ENCODE data around the gene WIPF1.

Gene WIPF1

DNA sequence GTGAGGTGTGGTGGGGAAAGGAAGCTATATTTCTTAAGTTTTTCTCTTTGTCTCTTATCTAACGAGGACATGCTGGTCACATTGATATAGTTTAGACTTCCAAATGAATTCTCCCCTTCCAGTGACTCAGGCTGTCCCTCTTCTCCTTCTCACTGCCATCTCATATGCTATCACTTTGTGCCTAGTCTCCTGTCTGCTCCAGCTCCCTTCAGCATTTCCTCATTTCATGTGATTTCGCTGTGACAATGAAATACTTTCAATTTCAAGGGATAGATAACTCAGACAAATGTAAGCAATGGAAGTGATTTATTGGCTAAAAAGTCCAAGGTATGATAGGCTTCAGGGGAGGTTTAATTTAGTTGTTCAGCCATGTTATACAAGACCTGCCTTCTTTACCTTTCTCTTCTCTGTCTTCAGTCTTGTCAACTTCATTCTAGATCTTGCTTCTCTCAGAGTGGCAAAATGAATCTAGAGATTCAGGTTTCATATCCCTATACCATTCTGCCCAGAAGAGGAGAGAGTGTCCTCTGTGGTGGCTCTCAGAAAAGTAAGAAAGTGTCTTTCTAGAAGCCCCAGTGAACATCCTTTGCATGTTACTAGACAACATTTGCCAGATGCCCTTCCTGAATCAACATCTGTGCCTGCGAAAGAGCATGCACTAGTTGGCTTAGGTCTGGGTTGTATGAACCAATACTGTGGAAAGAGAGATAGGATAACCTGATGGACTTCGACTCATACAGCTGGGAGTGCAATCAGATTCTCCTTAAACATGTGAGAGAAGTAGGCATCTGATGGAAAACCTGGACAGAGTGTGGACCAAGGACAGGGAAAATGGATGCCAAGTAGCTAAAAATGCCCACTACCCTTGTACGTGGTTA is 80.9 kb downstream of the WIPF1 start:
- Histone ChIP-seq H3K27me3 (peaks cover 45% of the 10 kb centered on the region), H3K27ac (no peak overlapping the region), H3K4me1 (ENCODE audit: control insufficient read depth in 1 of 2, insufficient read depth in 1 of 2, low read depth in 1 of 2, low read length in 1 of 2) (peaks cover 4 to 6% of the 10 kb centered on the region in 2 experiments), H3K4me3 (ENCODE audit: low read depth in 1 of 2, low read length in 1 of 2) (no peak overlapping the region), H3K9me3 (no peaks in the 10 kb centered on the region), H3K36me3 (no peaks in the 10 kb centered on the region)
- TF ChIP-seq, protein P1, sequence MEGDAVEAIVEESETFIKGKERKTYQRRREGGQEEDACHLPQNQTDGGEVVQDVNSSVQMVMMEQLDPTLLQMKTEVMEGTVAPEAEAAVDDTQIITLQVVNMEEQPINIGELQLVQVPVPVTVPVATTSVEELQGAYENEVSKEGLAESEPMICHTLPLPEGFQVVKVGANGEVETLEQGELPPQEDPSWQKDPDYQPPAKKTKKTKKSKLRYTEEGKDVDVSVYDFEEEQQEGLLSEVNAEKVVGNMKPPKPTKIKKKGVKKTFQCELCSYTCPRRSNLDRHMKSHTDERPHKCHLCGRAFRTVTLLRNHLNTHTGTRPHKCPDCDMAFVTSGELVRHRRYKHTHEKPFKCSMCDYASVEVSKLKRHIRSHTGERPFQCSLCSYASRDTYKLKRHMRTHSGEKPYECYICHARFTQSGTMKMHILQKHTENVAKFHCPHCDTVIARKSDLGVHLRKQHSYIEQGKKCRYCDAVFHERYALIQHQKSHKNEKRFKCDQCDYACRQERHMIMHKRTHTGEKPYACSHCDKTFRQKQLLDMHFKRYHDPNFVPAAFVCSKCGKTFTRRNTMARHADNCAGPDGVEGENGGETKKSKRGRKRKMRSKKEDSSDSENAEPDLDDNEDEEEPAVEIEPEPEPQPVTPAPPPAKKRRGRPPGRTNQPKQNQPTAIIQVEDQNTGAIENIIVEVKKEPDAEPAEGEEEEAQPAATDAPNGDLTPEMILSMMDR (IDR thresholded peaks at IDR 0.05): no peak

DNA sequence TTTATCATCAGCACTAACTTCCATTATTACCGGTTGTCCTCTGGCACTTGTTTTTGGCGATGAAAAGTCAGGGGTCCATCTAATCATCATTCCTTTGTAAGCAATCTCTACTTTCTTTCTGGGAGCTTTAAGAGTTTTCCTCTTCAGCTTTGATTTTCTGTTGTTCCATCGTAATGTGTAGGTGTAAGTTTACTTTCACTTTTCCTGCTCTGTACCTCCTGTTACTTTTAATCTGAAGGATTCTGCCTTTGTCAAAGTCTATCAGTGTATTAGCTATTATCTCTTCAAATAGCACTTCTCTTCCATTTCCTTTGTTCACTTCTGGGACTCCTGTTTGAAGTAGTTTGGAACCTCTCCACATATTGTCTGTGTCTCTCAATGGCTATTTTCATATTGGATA is 85.3 kb downstream of the WIPF1 start:
- TF ChIP-seq, protein P1 (IDR thresholded peaks at IDR 0.05): no peak
- H3K4me1 ChIP-seq (ENCODE audit: control insufficient read depth in 1 of 2, insufficient read depth in 1 of 2, low read depth in 1 of 2, low read length in 1 of 2): no peaks in the 10 kb centered on the region
- H3K27ac ChIP-seq: no peak overlapping the region
- H3K9me3 ChIP-seq: no peaks in the 10 kb centered on the region
- no peak overlapping the region for H3K4me3 ChIP-seq (ENCODE audit: low read depth in 1 of 2, low read length in 1 of 2)
- peaks cover 13% of the 10 kb centered on the region for H3K27me3 ChIP-seq
- no peaks in the 10 kb centered on the region for H3K36me3 ChIP-seq

DNA sequence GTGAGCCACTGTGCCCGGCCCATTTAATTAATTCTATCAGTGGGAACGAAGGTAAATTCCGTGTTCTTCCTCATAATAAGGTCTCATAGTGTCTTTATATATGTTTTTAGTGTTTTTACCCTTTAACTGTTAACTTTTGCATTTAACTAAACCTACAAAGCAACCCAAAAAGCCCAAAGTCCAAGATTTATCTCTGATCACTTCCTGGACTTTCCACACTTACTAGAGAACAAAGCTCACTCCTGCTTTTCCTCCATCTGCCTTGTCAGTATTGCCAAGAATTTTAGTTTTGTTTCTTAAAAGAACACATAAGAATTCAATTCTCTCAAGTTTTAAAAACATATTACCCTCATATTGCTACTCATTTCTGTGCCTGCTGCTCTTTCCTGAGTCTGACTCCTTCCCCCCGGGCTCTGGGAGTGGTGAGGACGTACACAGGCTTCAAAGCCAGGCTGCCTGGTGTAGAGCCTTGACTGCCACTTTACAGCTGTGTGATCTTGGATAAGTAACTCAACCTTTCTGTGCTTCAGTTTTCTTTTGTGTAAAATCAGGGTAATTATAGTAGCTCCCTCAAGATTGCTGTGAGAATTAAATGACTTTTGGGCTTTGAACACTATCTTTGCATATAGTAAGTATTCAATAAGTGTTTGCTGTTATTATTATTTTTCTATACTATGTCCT is 85.9 kb downstream of the WIPF1 start:
- Histone ChIP-seq H3K4me1 (ENCODE audit: control insufficient read depth in 1 of 2, insufficient read depth in 1 of 2, low read depth in 1 of 2, low read length in 1 of 2) (no peaks in the 10 kb centered on the region), H3K27me3 (peaks cover 7% of the 10 kb centered on the region), H3K4me3 (ENCODE audit: low read depth in 1 of 2, low read length in 1 of 2) (no peak overlapping the region), H3K9me3 (no peaks in the 10 kb centered on the region), H3K36me3 (no peaks in the 10 kb centered on the region), H3K27ac (no peak overlapping the region)
- TF ChIP-seq, protein P1 (IDR thresholded peaks at IDR 0.05): no peak

DNA sequence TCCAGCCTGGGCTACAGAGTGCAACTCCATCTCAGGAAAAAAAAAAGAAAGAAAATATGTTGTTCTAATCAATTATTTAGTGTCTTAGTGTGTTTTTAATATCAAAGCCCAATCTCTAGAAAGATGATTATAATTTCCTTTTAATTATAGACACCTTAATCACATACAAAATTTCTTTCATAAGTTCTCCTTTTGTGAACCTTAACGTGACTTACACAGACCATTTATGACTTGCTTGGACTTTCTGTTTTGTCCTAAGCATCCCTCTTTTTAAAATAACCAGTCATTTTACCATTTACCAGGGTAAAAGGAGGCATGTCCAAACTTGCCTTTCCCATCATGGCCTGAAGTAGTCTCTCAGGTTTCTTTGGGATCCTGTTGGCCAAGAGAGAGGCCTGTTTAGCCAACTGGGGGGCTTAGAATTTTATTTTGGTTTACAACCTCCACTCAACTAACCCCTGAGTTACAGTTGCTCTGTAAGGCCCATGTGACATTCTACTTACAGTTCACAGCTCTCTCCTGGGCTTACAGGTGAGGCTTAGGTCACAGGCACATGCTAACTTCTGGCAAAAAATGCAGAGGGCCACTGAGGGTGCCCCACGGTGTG is 86.9 kb downstream of the WIPF1 start:
- Histone ChIP-seq H3K4me3 (ENCODE audit: low read depth in 1 of 2, low read length in 1 of 2) (no peak overlapping the region), H3K36me3 (no peaks in the 10 kb centered on the region), H3K27ac (no peak overlapping the region), H3K4me1 (ENCODE audit: control insufficient read depth in 1 of 2, insufficient read depth in 1 of 2, low read depth in 1 of 2, low read length in 1 of 2) (no peaks in the 10 kb centered on the region), H3K27me3 (peaks cover 7% of the 10 kb centered on the region), H3K9me3 (no peaks in the 10 kb centered on the region)
- TF ChIP-seq, protein P1 (IDR thresholded peaks at IDR 0.05): no peak
